Activated naive CD8-positive, alpha-beta T cell treated with anti-CD3 and anti-CD28 coated beads, Interleukin-2, amount 50 U/mL, for 24 hours (primary cell): ENCODE results near the gene PCGF2.
A peak's percentile ranks its signal among the peaks of the same experiment; 100 is the strongest.

Experiments used
- ATAC-seq: fragments of 150-1000 bp; cut with Tn5 transposase; one replicate; pipeline ENCODE4 v1.10.0; 2021
- DNase-seq: peaks from one replicate; pipeline ENCODE4 v3.0.0; 2021
- H3K27ac Mint-ChIP-seq: one replicate; pipeline ENCODE4 v1.8.0; 2021; ENCODE audit warnings: mild to moderate bottlenecking, mixed read lengths
- H3K27me3 Mint-ChIP-seq: one replicate; pipeline ENCODE4 v1.8.0; 2021; ENCODE audit warnings: mixed read lengths
- H3K36me3 Mint-ChIP-seq: one replicate; pipeline ENCODE4 v1.8.0; 2021; ENCODE audit warnings: low read depth, mixed read lengths
- H3K4me1 Mint-ChIP-seq: one replicate; pipeline ENCODE4 v1.8.0; 2021; ENCODE audit warnings: mixed read lengths
- H3K4me3 Mint-ChIP-seq: one replicate; pipeline ENCODE4 v1.8.0; 2021; ENCODE audit warnings: mild to moderate bottlenecking, moderate library complexity, mixed read lengths
- H3K9me3 Mint-ChIP-seq: one replicate; pipeline ENCODE4 v1.8.0; 2021; ENCODE audit warnings: mixed read lengths

Gene PCGF2

DNA sequence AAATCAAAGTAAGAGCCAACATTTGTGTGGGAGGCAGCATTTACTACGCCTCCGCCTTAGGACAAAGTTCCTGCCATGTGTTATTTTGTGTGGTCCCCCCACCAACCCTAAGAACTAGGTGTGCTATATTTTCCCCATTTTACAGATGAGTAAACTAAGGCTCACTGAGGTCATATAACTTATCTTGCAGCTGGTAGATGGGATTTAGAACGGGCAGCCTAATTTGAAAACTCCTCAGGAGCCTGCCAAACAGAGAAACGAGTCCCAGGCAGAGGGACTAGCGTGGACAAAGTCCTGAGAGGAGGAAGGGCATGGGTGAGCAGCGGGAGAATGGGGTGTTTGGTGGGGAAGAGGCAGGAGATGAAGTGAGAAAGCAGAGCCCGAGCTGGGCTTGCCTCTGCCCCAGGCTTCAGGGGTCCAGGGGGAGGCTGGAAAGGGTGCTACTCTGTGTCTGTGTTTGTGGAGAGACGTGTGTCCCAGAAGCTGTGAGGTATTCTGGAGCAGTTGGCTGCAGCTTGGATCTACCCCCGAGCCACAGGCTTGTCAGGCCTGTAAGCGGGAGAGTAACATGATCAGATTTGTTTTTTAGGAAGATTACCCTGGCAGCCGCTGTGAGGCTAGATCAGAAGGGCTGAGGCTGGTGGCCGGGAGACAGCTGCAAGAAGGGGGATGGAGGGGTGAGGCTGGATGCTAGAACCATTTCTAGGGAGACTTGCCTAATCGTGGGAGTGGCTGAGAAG lies 38.1 kb downstream of the PCGF2 start:
- H3K36me3 Mint-ChIP-seq: peaks cover 61% of the 10 kb centered on the region
- H3K9me3 Mint-ChIP-seq: no peaks in the 10 kb centered on the region
- no peak for DNase-seq
- ATAC-seq: no peak
- H3K4me3 Mint-ChIP-seq: no peak overlapping the region
- H3K27ac Mint-ChIP-seq: peak overlapping the region; percentile 47
- peaks cover 68% of the 10 kb centered on the region for H3K4me1 Mint-ChIP-seq
- H3K27me3 Mint-ChIP-seq: no peaks in the 10 kb centered on the region

DNA sequence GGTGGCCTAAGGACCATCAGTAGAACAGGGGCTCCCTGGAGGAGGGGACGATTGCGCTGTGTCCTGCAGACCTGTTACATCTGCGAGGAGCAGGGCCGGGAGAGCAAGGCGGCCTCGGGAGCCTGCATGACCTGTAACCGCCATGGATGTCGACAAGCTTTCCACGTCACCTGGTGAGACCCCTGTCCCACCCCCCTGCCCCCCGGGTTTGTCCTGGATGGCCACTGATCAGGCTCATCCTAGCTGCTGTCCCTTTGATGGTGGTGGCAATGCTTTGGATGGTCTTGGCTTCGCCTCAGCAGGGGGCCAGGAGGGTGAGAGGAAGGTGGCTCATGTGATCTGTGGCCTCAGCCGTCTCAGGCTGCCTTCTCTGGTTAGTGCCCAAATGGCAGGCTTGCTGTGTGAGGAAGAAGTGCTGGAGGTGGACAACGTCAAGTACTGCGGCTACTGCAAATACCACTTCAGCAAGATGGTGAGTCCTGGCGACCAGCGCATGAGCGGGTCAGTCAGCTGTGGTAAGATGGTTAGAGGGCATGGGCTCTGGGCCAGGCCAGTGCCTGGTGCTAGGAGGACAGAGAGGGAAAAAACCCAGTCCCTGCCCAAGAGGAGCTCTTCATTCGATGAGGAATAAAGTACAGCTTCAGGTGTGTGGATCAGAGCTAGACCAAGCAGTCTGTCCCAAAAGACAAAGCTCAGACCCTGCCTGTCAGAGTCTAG lies 38.9 kb downstream of the PCGF2 start:
- Mint-ChIP-seq H3K27ac (peak overlapping the region; percentile 47), H3K4me1 (peaks cover 63% of the 10 kb centered on the region), H3K27me3 (no peaks in the 10 kb centered on the region), H3K36me3 (peaks cover 58% of the 10 kb centered on the region), H3K9me3 (no peaks in the 10 kb centered on the region), H3K4me3 (no peak overlapping the region)
- DNase-seq (no peak), ATAC-seq (no peak)

DNA sequence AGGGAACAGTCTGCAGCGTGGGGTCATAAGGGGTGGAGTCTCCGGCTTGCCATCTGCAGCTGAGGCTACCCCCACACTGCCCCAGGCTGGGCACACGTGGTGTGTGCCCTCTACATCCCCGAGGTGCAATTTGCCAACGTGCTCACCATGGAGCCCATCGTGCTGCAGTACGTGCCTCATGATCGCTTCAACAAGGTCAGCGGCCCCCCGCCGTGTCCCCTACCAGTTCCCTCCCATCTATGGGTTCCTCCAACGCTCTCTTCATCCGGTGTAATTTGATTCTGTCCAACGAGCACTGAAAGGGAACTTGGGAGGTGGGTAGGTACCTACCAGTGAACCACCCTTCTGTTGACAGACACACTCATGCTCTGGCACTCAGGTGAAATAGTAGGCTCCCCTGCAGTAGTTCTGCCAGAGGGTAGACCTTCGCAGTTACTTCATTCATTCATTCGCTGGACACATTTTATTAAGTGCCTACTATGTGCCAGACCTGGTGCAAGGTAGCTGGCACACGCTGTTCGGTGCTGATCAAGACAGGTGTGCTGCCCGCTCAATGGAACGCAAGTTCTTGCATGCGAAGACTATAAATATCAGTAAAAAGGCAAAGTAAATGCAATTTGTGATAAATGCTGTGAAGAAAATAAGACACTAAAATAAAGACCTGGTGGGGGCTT lies 40.3 kb downstream of the PCGF2 start:
- peaks cover 51% of the 10 kb centered on the region for H3K36me3 Mint-ChIP-seq
- no peak for ATAC-seq
- H3K27me3 Mint-ChIP-seq: no peaks in the 10 kb centered on the region
- DNase-seq: no peak
- peak overlapping the region; percentile 96 for H3K4me3 Mint-ChIP-seq
- no peaks in the 10 kb centered on the region for H3K9me3 Mint-ChIP-seq
- peaks cover 60% of the 10 kb centered on the region for H3K4me1 Mint-ChIP-seq
- H3K27ac Mint-ChIP-seq: peak overlapping the region; percentile 96

DNA sequence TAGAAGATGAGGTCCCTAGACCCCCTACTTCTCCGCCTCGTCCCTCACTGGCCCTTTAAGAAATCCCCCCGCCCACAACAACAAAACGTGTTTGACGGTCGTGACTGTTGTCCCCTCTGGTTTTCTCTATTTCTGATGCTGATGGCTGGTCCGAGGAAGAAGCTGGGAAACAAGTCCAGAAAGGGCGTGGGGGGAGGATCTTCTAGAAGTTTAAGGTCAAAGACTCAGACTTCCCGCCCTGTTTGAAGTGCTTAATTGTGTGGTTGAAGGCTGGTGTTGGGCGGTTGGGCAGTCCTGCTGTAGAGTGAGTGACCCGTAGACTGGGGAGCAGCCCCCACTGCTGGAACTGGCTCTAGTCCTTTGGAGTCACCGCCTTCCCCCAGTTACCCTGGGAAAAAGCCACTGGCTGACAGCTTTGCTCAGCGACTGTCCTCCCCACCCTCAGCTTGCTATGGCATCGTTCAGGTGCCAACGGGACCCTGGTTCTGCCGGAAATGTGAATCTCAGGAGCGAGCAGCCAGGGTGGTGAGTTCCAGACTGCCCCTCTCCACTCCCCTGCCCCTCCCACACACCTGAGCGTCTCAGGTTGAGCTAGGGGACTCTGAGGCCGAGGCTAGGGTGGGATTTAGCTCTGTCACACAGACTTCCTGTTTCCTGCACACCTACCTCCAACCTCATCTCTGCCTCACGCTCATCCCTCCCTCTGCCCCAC lies 41.5 kb downstream of the PCGF2 start:
- Mint-ChIP-seq H3K4me1 (peaks cover 59% of the 10 kb centered on the region), H3K27ac (peak overlapping the region; percentile 96), H3K9me3 (no peaks in the 10 kb centered on the region), H3K4me3 (peak overlapping the region; percentile 96), H3K27me3 (no peaks in the 10 kb centered on the region), H3K36me3 (peaks cover 48% of the 10 kb centered on the region)
- DNase-seq (peak; percentile 50), ATAC-seq (peak; percentile 16)

DNA sequence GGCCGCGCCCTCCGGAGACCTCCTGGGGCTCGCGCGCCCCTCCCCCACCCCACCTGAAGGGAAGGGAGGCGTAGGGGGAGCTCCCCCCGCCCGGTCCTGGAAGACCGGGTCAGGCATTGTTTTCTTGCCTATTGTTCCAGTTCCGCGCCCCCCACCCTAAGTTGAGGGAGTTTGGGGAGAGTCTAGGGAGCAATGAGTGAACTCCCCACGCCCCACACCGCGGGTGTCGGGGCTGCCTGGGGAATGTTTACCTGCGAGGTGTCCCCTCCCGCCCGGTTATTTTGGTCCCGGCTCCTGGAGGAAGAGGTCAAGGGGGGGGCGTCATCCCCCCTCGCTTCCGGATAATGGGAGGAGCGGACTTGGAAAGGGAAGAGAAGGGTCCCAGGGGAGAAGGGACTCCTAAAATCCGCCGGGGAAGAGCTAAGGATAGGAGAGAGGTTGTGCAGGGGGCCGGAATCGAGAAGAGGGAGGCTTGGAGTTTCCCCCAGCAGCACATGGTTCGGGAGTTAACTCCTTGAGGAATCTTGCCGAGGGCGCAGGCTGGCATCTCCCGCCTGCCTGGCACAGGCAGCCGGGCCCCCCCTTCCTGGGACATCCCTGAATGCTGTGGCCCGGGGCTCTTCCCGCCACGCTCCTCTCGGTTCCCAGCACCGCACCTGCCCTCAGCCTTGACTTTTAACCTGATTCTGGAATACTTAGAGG lies 42.2 kb downstream of the PCGF2 start:
- peak; percentile 57 for DNase-seq
- Mint-ChIP-seq H3K4me3 (peak overlapping the region; percentile 96), H3K27me3 (no peaks in the 10 kb centered on the region), H3K27ac (peak overlapping the region; percentile 96), H3K9me3 (no peaks in the 10 kb centered on the region), H3K36me3 (peaks cover 43% of the 10 kb centered on the region), H3K4me1 (peaks cover 59% of the 10 kb centered on the region)
- ATAC-seq: no peak

DNA sequence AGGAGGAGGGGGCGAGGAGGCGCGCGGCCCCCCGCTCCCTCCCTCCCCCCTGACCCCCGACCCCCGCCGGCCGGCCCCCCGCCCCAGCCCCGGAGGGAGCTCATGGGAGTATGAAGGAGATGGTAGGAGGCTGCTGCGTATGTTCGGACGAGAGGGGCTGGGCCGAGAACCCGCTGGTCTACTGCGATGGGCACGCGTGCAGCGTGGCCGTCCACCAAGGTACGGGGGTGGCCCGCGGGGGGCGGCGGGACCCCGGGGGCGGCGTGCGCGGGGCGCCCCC lies 42.7 kb downstream of the PCGF2 start:
- H3K9me3 Mint-ChIP-seq: no peaks in the 10 kb centered on the region
- H3K4me3 Mint-ChIP-seq: peak overlapping the region; percentile 96
- peaks cover 38% of the 10 kb centered on the region for H3K36me3 Mint-ChIP-seq
- no peak for ATAC-seq
- no peak for DNase-seq
- no peaks in the 10 kb centered on the region for H3K27me3 Mint-ChIP-seq
- H3K27ac Mint-ChIP-seq: peak overlapping the region; percentile 96
- peaks cover 59% of the 10 kb centered on the region for H3K4me1 Mint-ChIP-seq

DNA sequence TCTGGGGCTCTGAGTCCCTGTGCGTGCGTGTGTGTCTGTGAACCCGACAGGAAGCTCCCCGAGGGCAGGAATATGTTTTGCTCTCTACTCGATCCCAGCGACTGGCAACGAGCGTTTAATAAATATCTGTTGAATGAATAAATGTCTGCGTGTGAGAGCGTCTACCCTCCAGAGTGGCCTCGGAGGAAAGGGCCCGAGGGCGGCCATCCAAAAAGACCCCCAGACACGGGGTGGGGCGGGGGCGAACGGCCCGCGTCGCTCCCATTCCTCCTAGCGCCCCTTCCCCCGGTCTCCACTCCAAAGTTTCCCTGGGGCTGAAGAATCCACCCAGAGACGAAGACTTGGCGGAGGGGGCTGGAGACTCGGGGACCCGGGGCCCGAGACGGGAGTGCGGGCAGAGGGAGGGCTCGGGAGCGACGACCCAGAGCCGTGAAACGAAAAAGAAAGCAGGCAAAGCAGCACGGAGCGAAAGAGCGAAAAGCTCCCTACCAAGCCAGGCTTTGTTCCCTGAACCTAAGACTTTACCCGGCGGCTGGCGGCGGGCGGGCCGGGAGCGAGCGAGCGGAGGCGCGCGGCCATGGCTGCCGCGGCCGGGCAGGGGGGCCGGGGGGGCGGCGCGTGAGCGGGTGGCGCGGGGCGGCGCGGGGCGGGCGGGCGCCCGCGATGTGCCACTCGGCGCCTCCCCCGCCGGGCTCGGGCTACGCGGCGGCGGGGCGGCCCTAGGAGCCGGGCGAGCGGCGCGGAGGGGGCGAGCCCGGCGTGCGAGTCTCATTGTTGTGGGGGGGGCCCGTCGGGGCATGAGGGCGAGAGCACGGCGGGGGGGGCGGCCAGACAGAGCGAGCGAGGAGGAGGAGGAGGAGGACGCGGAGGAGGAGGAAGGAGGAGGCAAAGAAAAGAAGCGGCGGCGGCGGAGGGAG lies 43.3 kb downstream of the PCGF2 start, which contains the start of gene MLLT6:
TSS of gene MLLT6 (plus strand) at position 668 of the 917 bp plus-strand sequence. CDS start 360 bp downstream, outside the sequence.
- Mint-ChIP-seq H3K27me3 (no peaks in the 10 kb centered on the region), H3K9me3 (peaks cover 5% of the 10 kb centered on the region), H3K36me3 (peaks cover 34% of the 10 kb centered on the region), H3K4me3 (peak within 1 kb of the TSS; percentile 96), H3K4me1 (peaks cover 59% of the 10 kb centered on the region), H3K27ac (peak within 1 kb of the TSS; percentile 99)
- ATAC-seq (no peak), DNase-seq (peak; percentile 69)

DNA sequence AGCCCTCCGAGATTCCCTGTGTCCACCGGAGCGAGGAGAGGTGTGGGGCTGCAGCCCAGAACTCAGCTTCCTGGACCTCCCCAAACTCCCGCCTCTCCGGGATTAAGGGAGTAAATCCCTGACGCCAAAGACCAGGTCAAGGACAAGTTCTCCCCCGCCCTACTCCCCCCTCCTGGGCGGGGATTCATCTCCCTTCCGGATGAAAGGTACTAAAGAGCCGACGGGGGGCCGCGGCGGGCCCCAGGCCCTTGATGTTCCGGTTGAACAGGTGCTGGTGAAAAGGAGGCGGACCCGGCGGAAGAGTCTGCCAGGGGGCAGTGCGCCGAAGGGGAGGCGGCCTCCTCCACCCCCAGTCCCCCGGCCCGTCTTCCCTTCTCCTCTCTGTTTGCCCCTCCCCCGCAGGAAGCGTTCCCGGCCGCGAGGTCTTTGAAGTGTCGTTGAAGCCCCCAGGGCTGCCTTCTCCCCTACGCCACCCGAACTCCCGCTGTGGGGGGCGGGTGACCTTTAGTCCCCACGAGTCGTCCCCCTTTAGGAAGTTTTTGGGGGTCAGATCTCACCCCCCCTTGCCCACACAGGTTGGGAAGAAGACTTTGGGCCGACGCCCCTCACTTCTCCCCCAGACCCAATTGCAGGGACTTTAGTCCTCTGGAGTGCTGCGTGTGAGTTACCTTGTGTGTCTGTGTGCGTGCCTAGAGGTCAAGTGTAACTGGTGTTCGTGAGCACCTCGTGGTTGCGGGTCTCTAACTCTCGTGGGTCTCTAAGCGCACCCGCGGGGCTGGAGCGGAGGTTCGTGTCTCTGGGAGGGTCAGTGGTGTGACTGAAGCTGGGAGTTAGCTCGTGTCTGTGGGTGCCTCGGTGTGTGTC lies 44.2 kb downstream of the PCGF2 start:
- peak; percentile 90 for DNase-seq
- Mint-ChIP-seq H3K27me3 (no peaks in the 10 kb centered on the region), H3K27ac (peak overlapping the region; percentile 99), H3K9me3 (peaks cover 5% of the 10 kb centered on the region), H3K4me3 (peak overlapping the region; percentile 96), H3K4me1 (peaks cover 60% of the 10 kb centered on the region), H3K36me3 (peaks cover 28% of the 10 kb centered on the region)
- peak; percentile 12 for ATAC-seq

DNA sequence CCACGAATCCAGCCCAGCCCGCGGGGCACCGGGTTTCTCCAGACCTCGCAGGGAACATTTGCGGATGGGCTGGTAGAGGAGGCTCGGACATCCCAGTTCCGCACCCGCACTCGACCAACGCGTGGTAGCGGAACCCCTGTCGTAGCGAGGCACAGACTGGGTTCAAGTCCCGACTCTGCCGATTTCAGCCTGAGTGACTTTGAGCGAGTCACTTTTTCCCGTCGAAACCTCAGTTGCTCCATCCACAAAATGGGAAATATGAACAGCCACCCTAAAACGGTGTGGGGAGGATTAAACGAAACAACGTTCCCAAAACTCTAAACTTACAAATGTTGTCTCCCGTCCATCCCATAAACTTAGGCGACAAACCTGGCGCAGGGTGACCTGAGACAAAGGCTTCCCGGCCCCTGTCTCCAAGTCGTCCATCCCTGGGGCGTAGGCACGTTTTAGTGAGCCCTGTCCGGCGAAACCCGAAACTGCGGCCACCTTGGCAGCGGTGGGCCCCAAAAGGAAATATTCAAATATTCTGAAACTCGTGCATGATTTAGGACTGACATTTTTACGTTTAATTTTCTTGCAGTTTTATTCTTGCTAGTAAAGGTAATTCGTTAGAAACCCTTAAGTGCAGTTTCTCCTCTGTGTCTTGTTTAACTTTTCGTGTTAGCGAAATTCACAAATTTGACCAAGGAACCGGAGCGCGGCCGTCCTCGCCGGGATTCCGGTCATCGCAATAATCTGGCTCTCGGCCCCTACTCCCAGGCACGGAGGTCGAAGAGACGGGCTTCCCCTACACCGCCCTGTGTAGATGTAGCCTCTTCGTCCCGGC lies 45.0 kb downstream of the PCGF2 start:
- H3K36me3 Mint-ChIP-seq: peaks cover 24% of the 10 kb centered on the region
- H3K9me3 Mint-ChIP-seq: peaks cover 5% of the 10 kb centered on the region
- H3K4me3 Mint-ChIP-seq: peak overlapping the region; percentile 96
- H3K4me1 Mint-ChIP-seq: peaks cover 63% of the 10 kb centered on the region
- H3K27ac Mint-ChIP-seq: peak overlapping the region; percentile 99
- H3K27me3 Mint-ChIP-seq: no peaks in the 10 kb centered on the region
- DNase-seq (peak; percentile 56), ATAC-seq (no peak)

DNA sequence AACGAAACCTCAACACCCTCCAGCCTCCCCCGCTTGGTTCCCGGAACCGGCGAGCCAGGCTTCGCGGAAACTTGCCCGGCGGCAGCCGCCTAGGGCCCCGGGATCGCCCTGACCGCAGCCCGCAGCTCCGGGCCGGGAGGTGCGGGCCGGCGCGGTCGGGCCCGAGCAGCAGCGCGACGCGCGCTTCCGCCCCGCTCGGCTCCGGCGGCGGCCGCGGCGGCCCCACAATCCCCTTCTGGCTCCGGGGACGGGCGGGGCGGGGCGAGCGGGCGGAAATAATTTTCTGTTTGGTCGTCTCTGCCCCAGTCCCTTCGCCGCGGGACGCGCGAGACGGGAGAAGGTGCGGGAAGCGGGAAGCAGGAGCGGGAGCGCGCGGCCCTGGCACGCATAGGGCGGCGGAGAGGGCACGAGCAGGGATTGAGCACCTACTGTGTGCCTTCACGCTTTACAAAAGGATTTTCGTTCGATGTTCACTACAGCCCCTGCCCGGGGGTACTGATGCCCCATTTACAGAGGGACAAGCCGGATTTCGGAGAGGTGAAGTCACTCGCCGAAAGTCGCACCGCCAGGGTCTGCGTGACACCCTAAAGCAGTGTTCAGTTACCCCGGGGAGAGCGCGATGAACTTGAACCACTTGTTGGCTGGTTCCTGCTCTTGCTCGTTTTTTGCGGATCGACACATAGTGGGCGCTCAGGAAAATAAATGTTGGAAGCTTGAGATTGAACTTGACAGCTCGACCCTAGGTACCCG lies 45.8 kb downstream of the PCGF2 start:
- H3K4me1 Mint-ChIP-seq: peaks cover 63% of the 10 kb centered on the region
- H3K4me3 Mint-ChIP-seq: peak overlapping the region; percentile 96
- no peaks in the 10 kb centered on the region for H3K27me3 Mint-ChIP-seq
- peak overlapping the region; percentile 100 for H3K27ac Mint-ChIP-seq
- H3K9me3 Mint-ChIP-seq: peaks cover 5% of the 10 kb centered on the region
- peaks cover 18% of the 10 kb centered on the region for H3K36me3 Mint-ChIP-seq
- ATAC-seq (peak; percentile 2), DNase-seq (peak; percentile 85)

DNA sequence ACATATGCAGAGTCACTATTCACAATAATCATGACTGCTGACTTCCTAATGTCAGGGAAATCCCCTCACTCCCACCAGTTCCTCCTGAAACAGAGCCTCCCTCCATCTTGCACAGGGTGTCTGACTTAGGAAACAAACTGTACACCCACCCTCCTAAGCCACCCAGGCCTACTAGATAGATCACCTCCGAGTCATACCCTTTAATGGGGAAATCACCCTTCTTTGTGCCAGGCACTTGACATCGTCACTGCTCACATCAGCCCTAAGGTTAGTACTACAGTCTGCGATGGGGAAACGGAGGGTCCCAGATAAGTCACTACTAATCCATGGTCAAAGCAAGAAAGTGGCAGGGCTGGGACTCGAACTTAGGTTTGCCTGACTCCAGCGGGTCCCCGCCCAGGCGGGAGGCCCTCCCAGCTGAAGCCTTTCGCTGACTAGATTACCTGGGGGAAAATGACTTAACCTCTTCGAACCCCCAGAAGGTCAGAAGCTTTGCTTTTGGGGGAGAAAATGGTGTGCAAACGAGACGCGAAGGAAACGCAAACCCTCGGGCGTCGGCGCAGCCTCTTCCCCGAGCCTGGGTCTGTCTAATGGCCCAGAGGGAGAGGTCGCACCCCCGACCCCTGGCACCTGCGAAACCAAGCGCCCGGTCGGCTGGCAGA lies 46.5 kb downstream of the PCGF2 start:
- H3K27ac Mint-ChIP-seq: peak overlapping the region; percentile 100
- H3K27me3 Mint-ChIP-seq: no peaks in the 10 kb centered on the region
- peak; percentile 87 for DNase-seq
- H3K4me3 Mint-ChIP-seq: peak overlapping the region; percentile 79
- peaks cover 63% of the 10 kb centered on the region for H3K4me1 Mint-ChIP-seq
- H3K36me3 Mint-ChIP-seq: peaks cover 12% of the 10 kb centered on the region
- ATAC-seq: peak; percentile 80
- H3K9me3 Mint-ChIP-seq: peaks cover 5% of the 10 kb centered on the region
